Prostate gland (tissue), 2 donors: ENCODE measurements around the gene FHIP2A. TPM values are rescaled to one million over a fixed set of nuclear protein-coding genes. Genes with fewer than 3 reads are reported as not detected.
A peak's percentile ranks its signal among the peaks of the same experiment; 100 is the strongest.

Source experiments
- DNase-seq: peaks from one replicate; pipeline ENCODE4 v3.0.0-alpha.2; 2019; ENCODE audit warnings: low spot score
- H3K27ac ChIP-seq, 2 donors: fragments of 200-600 bp; sonication (generic); 2 replicates each; pipeline ENCODE4 v1.5.1; 2017 to 2019
- H3K27me3 ChIP-seq: fragments of 200-600 bp; sonication (generic); replicated peaks from 2 replicates; pipeline ENCODE4 v1.5.1; 2019; ENCODE audit not compliant: insufficient read depth
- H3K36me3 ChIP-seq, 2 donors: fragments of 200-600 bp; sonication (generic); 1 replicate in 1 of 2; 2 replicates in 1 of 2; pipeline versions ENCODE4 v1.5.1 to v1.8.1; 2017 to 2019
- H3K4me1 ChIP-seq: fragments of 200-600 bp; sonication (generic); replicated peaks from 2 replicates; pipeline ENCODE4 v1.5.1; 2019
- H3K4me3 ChIP-seq, 2 donors: fragments of 200-600 bp; sonication (generic); 2 replicates each; pipeline ENCODE4 v1.5.1; 2017 to 2019
- H3K9me3 ChIP-seq: fragments of 200-600 bp; sonication (generic); 2 replicates; pipeline ENCODE4 v1.5.1; 2017
- POLR2A ChIP-seq: fragments of 450-650 bp; IDR thresholded peaks from one replicate; pipeline ENCODE4 v1.6.1; 2016; ENCODE audit warnings: antibody characterized with exemption, mild to moderate bottlenecking
- POLR2AphosphoS5 ChIP-seq: sonication (generic); formaldehyde crosslinking; IDR thresholded peaks from one replicate; pipeline ENCODE4 v1.6.1; 2017; ENCODE audit warnings: antibody characterized with exemption
- WGBS: methylation state at CpG from one replicate; pipeline ENCODE4 v1.1.5; 2018; 5-methylcytosine and 5-hydroxymethylcytosine counted together
- intact Hi-C: fragments of 100-400 bp; cut with DNase I; formaldehyde crosslinking; loops from one replicate; pipeline ENCODE4 v1.14.2; 2022
- total RNA-seq, 2 donors: library from RNA; depleted of rRNA; stranded (reverse); fragments of >200 nt; gene quantifications; one replicate each; pipeline ENCODE4 v1.1.0, GENCODE V29; 2016
- TF ChIP-seq, protein P1 (sequence below), 4 experiments: fragments of 200-600 bp in 2 of 4; fragments of 450-650 bp in 2 of 4; sonication (generic) in 2 of 4; IDR thresholded peaks; 1 replicate in 3 of 4; 2 replicates in 1 of 4; pipeline ENCODE4 v1.5.1; 2016 to 2019; ENCODE audit warnings: antibody characterized with exemption in 4 of 4, mild to moderate bottlenecking in 2 of 4, moderate library complexity in 2 of 4

Gene FHIP2A
- total RNA-seq, 2 donors from 2014 or later = 22.1 to 41.0 TPM

DNA sequence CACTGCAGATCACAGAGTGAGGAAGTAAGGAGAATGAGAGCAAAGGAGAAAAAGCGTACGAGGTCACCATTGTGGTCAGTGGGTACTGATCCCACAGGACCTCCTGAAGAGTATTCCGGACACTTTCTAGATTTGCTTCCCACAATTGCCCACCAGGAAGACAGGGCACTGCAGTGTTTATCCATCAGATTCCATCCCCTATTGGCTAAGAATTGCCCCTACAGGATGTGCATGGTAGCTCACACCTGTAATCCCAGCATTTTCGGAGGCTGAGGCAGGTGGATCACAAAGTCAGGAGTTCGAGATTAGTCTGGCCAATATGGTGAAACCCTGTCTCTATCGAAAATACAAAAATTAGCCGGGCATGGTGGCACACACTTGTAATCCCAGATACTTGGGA lies 5.3 kb upstream of the FHIP2A start:
- H3K36me3 ChIP-seq = no peaks in the 10 kb centered on the region
- H3K4me3 ChIP-seq = no peak overlapping the region
- DNase-seq = no peak
- WGBS = 95% methylated on average over 7 of the region's 7 CpGs
- intact Hi-C loops = no loop called here
- no peak overlapping the region for H3K27ac ChIP-seq
- H3K27me3 ChIP-seq = no peaks in the 10 kb centered on the region
- TF ChIP-seq POLR2AphosphoS5 (no peak), POLR2A (no peak)
- TF ChIP-seq, protein P1, sequence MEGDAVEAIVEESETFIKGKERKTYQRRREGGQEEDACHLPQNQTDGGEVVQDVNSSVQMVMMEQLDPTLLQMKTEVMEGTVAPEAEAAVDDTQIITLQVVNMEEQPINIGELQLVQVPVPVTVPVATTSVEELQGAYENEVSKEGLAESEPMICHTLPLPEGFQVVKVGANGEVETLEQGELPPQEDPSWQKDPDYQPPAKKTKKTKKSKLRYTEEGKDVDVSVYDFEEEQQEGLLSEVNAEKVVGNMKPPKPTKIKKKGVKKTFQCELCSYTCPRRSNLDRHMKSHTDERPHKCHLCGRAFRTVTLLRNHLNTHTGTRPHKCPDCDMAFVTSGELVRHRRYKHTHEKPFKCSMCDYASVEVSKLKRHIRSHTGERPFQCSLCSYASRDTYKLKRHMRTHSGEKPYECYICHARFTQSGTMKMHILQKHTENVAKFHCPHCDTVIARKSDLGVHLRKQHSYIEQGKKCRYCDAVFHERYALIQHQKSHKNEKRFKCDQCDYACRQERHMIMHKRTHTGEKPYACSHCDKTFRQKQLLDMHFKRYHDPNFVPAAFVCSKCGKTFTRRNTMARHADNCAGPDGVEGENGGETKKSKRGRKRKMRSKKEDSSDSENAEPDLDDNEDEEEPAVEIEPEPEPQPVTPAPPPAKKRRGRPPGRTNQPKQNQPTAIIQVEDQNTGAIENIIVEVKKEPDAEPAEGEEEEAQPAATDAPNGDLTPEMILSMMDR (IDR thresholded peaks at IDR 0.05) = no peak
- no peaks in the 10 kb centered on the region for H3K4me1 ChIP-seq
- H3K9me3 ChIP-seq = no peaks in the 10 kb centered on the region

DNA sequence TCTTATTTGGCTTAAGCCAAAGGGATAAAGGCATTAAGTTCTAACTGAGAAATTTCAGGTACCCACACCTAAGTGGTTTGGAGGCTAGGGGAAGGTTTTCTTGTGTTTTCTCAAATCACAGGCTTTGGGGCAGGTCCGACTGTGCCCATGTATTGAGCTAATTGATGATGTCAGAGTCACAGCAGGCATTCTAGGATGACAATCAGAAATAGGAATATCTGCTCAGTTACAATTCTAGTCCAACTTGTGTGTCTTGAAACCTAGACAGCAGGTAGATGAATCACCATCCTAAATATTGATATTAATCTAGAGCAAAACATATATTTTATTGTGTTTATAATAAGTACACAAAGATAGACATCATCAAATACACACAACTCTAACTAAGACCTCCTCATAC lies 2.3 kb upstream of the FHIP2A start:
- 77% methylated on average over 1 of the region's 1 CpG for WGBS
- DNase-seq = no peak
- Histone ChIP-seq H3K9me3 (no peaks in the 10 kb centered on the region), H3K36me3 (no peaks in the 10 kb centered on the region), H3K4me3 (no peak overlapping the region), H3K27ac (no peak overlapping the region), H3K4me1 (no peaks in the 10 kb centered on the region), H3K27me3 (no peaks in the 10 kb centered on the region)
- intact Hi-C loops = no loop called here
- TF ChIP-seq POLR2A = no peak
- TF ChIP-seq, protein P1 (IDR thresholded peaks at IDR 0.05) = no peak
- no peak for TF ChIP-seq POLR2AphosphoS5

DNA sequence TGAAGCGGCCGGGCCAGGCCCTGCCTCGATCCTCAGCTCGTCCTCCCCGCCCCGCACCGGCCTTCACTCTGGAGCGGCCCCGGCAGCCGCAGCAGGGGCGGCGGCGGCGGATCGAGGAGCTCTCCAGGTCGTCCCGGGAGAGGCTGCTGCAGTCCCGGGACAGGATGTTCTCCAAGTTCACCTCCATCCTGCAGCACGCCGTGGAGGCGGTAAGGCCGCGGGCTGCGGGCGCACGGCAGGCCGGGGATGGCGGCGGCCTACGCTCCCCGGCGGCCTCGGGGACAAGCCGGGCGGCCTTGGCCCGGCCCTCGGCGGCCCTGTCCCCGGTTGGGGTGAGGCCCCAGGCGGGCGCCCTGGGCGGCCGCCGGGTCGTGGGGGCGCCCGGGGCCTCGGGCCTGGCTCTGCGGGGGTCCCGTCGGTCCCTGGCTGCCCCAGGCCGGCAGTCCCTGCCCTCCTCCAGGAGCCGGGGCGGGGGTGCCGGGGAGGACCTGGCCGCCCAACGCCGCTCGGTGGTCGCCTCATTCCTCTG lies 399 bp downstream of the FHIP2A start:
- Histone ChIP-seq H3K4me1 (no peaks in the 10 kb centered on the region), H3K27ac (peak overlapping the region; percentile 96 to 97), H3K36me3 (no peaks in the 10 kb centered on the region), H3K4me3 (peak overlapping the region; percentile 84 to 95), H3K27me3 (no peaks in the 10 kb centered on the region), H3K9me3 (no peaks in the 10 kb centered on the region)
- intact Hi-C loops = loop anchor here (5.0 kb wide), 1 partner anchor 115 kb away; the partner anchor contains the start of gene TRUB1
- TF ChIP-seq, protein P1 (IDR thresholded peaks at IDR 0.05) = no peak
- TF ChIP-seq POLR2AphosphoS5 (no peak), POLR2A (no peak)
- DNase-seq = peak; percentile 5
- 0% methylated on average over 4 of the region's 60 CpGs for WGBS

DNA sequence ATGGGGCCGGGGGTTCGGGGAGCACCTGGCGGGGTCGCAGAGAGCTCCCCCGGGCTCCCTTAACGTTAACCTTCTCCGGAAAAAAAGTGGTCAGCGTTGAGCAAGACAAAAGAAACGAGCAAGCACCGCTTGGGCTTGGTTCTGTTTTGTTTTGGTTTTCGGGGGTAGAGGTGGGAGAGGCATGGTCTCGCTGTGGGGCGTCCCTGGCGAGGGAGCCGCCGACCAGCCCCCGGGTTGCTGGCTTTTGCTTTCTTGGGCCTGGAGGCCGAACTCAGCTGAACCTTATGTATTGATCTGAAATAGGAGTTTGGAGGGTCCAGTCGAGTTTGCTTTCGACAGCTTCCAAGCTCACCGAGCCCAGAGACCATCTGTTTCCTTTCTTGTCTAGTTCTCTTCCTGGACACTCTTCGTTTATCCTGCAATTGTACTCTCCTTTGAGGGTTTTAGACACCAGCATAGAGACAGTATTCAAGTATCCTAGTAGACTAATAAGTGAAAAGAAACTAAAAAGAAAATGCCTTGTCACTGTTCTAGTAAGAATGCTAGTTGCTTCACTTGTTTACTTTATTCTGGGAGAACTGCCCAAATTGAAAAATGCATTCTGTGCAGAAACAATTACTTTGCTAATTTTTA lies 980 bp downstream of the FHIP2A start:
- Histone ChIP-seq H3K4me3 (peak overlapping the region; percentile 84 to 95), H3K36me3 (no peaks in the 10 kb centered on the region), H3K4me1 (no peaks in the 10 kb centered on the region), H3K27ac (peak overlapping the region; percentile 96 to 97), H3K27me3 (no peaks in the 10 kb centered on the region), H3K9me3 (no peaks in the 10 kb centered on the region)
- DNase-seq = peak; percentile 24
- TF ChIP-seq POLR2A (no peak), POLR2AphosphoS5 (no peak)
- TF ChIP-seq, protein P1 (IDR thresholded peaks at IDR 0.05) = no peak
- WGBS = 1% methylated on average over 22 of the region's 22 CpGs
- intact Hi-C loops = loop anchor here (5.0 kb wide), 1 partner anchor 115 kb away; the partner anchor contains the start of gene TRUB1

DNA sequence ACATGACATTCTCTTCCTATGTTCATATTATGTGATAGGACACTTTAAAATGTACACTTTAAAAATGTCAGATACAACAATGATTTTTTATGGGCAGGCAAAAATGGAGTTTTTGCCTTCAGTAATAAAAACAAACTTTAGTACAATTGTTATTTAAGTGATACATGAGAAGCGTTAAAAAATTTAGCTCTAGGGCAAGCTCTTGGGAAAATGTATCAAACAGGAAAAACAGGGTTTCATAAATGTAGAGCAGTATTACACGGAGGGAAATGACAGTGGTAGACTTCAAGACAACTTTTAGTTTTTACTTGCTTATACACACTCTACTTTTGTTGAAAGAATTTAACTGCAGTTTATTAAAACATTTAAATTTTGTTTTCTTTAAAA lies 1.5 kb downstream of the FHIP2A start:
- Histone ChIP-seq H3K27ac (peak overlapping the region; percentile 96 to 97), H3K4me1 (no peaks in the 10 kb centered on the region)
- WGBS = 5% methylated on average over 2 of the region's 2 CpGs

More for the DNA sequence above, 1.5 kb downstream of the FHIP2A start:
- TF ChIP-seq, protein P1 (IDR thresholded peaks at IDR 0.05) = no peak
- TF ChIP-seq POLR2A (no peak), POLR2AphosphoS5 (no peak)
- H3K4me3 ChIP-seq = peak overlapping the region; percentile 84 to 95
- no peaks in the 10 kb centered on the region for H3K27me3 ChIP-seq
- intact Hi-C loops = loop anchor here (5.0 kb wide), 1 partner anchor 114 kb away; the partner anchor contains the start of gene TRUB1
- no peaks in the 10 kb centered on the region for H3K36me3 ChIP-seq
- H3K9me3 ChIP-seq = no peaks in the 10 kb centered on the region
- no peak for DNase-seq
